ENCODE measurements around the gene SERPINE1.
"Not testable (repeated sequence)": the region's sequence is repeated elsewhere in the genome, so short reads cannot be mapped to it uniquely, and the experiment has no call there.

The SERPINE1 gene

DNA sequence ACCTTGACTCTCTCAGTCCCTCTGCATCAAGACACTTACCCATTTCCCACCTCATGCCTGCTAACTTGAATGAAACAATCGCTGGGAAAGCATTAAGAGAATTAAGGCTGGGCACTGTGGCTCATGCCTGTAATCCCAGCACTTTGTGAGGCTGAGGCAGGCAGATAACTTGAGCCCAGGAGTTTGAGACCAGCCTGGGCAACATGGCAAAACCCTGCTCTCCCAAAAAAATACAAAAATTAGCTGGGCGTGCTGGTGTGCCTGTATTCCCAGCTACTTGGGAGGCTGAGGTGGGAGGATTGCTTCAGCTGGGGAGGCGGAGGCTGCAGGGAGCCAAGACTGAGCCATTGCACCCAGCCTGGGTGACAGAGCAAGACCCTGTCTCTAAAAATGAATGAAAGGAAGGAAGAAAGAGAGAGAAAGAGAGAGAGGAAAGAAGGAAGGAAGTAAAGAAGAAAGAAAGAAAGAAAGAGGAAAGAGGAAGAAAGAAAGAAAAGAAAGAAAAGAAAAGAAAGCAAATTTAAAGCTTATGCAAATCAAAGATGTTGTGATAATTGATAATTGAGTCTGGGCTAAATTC, 646 bp downstream of the SERPINE1 start:
- Mint-ChIP-seq H3K4me3 (no peak overlapping the region), H3K27me3 (peaks cover 76% of the 10 kb centered on the region), H3K27ac (no peak overlapping the region), H3K36me3 (no peaks in the 10 kb centered on the region), H3K4me1 (peaks cover 36% of the 10 kb centered on the region), H3K9me3 (no peaks in the 10 kb centered on the region)
- ATAC-seq = no peak

DNA sequence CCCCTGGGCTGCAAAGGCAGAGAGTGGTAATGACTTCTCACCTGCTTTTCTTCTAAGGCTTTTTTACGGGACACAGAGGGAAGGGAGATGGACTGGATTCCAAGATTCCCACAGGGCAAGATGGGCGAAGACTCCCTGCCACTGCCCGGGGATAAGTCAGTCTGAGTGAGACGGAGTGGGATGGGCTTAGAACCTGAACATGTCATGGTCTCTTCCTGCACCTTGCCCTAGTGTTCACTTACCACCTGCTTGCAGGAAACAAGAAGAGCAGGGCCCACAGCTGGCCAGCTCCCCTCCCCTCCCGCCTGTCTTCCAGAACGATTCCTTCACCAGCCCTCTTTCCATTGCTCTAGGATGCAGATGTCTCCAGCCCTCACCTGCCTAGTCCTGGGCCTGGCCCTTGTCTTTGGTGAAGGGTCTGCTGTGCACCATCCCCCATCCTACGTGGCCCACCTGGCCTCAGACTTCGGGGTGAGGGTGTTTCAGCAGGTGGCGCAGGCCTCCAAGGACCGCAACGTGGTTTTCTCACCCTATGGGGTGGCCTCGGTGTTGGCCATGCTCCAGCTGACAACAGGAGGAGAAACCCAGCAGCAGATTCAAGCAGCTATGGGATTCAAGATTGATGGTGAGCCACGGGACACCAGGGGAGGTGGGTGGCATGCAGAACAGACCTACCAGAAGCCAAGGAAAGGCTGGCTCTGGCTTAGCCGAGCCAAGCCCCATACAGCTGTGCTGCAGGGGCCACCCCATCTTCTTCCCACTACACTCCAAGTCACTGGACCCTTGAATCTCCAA, 1.3 kb downstream of the SERPINE1 start:
- no peak overlapping the region for H3K27ac Mint-ChIP-seq
- H3K4me1 Mint-ChIP-seq = peaks cover 33% of the 10 kb centered on the region
- H3K36me3 Mint-ChIP-seq = no peaks in the 10 kb centered on the region
- H3K4me3 Mint-ChIP-seq = no peak overlapping the region
- H3K9me3 Mint-ChIP-seq = no peaks in the 10 kb centered on the region
- ATAC-seq = no peak
- peaks cover 73% of the 10 kb centered on the region for H3K27me3 Mint-ChIP-seq

DNA sequence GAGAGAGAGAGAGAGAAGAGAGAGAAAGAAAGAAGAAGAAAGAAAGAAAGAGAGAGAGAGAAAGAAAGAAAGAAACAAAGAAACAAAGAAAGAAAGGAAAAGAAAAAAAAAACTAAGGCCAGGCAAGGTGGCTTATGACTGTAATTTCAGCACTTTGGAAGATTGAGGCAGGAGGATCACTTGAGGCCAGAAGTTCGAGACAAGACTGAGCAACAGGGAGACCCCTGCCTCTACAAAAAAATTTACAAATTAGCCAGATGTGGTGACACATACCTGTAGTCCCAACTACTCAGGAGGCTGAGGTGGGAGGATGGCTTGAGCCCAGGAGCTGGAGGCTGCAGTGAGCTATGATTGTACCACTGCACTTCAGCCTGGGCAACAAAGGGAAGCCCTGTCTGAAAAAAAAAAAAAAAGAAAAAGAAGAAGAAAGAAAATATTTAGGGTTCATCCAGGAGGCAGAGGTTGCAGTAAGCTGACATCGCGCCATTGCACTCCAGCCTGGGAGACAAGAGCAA, 2.8 kb downstream of the SERPINE1 start:
- Mint-ChIP-seq H3K4me3 (no peak overlapping the region), H3K36me3 (no peaks in the 10 kb centered on the region), H3K27ac (no peak overlapping the region), H3K9me3 (no peaks in the 10 kb centered on the region), H3K4me1 (peaks cover 38% of the 10 kb centered on the region), H3K27me3 (peaks cover 75% of the 10 kb centered on the region)
- ATAC-seq = no peak

DNA sequence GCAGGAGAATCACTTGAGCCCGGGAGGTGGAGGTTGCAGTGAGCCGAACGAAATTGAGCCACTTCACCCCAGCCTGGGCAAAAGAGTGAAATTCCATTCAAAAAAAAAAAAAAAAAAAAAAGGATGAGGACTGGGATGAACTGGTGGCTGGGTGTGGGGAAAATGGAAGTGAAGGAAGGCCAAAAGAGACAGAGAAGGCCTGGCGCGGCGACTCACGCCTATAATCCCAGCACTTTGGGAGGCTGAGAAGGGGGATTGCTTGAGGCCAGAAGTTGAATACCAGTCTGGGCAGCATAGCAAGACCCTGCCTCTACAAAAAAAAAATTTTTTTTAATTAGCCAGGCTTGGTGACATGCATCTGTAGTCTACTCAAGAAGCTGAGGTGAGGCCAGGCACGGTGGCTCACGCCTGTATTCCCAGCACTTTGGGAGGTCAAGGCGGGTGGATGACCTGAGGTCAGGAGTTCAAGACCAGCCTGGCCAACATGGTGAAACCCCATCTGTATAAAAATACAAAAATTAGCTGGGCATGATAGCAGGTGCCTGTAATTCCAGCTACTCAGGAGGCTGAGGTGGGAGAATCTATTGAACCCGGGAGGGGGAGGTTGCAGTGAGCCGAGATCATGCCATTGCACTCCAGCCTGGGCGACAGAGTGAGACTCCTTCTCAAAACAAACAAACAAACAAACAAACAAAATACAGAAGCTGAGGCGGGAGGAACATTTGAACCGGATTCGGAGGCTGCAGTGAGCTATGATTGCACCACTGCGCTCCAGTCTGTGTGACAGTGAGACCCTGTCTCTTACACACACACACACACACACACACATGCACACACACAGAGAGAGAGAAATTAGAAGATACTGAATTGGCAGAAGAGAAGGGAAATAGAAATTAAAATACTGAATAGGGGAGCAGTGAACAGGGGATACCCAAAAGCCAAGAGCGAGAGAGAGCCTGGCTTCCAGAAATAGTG, 6.0 kb downstream of the SERPINE1 start:
- not testable (repeated sequence) for H3K9me3 Mint-ChIP-seq, H3K27ac Mint-ChIP-seq, ATAC-seq, H3K36me3 Mint-ChIP-seq, H3K4me3 Mint-ChIP-seq
- H3K27me3 Mint-ChIP-seq = peaks cover 82% of the 10 kb centered on the region
- H3K4me1 Mint-ChIP-seq = peaks cover 26% of the 10 kb centered on the region

DNA sequence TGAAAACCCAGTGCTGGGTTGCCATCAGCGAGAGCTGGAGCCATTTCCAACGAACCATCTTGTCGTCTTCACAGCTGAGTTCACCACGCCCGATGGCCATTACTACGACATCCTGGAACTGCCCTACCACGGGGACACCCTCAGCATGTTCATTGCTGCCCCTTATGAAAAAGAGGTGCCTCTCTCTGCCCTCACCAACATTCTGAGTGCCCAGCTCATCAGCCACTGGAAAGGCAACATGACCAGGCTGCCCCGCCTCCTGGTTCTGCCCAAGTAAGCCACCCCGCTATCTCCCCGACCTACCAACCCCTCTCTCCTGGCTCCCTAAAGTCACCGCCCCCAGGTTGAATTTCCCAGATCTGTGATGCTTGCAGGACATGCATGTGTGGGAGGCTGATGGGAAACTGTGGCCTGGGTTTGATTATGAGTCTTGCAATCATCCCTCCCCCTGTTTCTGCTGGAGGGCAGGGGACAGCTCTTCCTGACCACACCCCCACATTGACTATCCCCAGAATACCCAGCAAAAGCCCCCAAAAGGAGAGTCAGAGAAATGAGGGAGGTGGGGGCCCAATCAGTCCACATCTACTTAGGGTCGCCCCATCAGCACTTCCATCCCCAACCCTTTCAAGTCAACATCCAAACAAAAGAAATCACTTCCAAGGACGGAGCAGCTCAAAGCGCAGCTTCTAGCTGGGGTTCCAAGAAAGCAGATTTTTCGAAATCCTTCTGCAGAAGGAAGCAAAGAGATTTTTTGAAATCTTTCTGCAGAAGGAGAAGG, 6.9 kb downstream of the SERPINE1 start:
- Mint-ChIP-seq H3K27me3 (peaks cover 78% of the 10 kb centered on the region), H3K9me3 (no peaks in the 10 kb centered on the region), H3K4me3 (no peak overlapping the region), H3K4me1 (peaks cover 33% of the 10 kb centered on the region), H3K27ac (no peak overlapping the region), H3K36me3 (no peaks in the 10 kb centered on the region)
- no peak for ATAC-seq

DNA sequence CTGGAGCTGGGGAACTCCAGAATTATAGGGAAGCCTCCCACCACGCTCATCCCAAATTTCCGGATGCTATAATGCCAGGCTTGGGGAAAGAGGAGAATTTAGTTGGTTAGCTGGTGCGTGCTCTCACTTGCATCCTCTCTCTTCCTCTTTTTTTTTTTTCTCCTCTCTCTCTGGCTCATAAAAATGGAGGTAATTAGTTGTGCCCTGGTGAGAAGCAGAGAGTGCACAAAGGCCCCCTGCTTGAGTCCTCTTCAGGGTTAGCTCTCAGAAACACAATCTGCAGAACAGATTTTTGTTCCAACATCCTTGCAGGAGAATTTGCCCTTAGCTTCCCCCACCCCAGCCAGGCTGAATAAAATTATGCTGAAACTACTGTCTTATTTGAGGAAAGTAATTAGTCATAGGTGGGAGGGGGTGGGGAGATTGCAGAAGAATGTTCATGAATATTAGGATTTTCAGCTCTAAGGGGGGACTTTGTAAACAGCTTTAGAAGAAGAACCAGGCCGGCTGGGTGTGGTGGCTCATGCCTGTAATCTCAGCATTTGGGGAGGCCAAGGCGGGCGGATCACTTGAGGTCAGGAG, 7.6 kb downstream of the SERPINE1 start:
- H3K4me1 Mint-ChIP-seq = peaks cover 33% of the 10 kb centered on the region

DNA sequence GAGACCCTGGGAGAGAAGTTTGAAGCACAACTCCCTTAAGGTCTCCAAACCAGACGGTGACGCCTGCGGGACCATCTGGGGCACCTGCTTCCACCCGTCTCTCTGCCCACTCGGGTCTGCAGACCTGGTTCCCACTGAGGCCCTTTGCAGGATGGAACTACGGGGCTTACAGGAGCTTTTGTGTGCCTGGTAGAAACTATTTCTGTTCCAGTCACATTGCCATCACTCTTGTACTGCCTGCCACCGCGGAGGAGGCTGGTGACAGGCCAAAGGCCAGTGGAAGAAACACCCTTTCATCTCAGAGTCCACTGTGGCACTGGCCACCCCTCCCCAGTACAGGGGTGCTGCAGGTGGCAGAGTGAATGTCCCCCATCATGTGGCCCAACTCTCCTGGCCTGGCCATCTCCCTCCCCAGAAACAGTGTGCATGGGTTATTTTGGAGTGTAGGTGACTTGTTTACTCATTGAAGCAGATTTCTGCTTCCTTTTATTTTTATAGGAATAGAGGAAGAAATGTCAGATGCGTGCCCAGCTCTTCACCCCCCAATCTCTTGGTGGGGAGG, 10.8 kb downstream of the SERPINE1 start:
- Mint-ChIP-seq H3K27ac (peak overlapping the region; percentile 76), H3K4me3 (no peak overlapping the region), H3K36me3 (no peaks in the 10 kb centered on the region), H3K4me1 (peaks cover 33% of the 10 kb centered on the region), H3K27me3 (peaks cover 60% of the 10 kb centered on the region), H3K9me3 (no peaks in the 10 kb centered on the region)
- ATAC-seq = no peak

More for the DNA sequence above, 7.6 kb downstream of the SERPINE1 start:
- Mint-ChIP-seq H3K27me3 (peaks cover 75% of the 10 kb centered on the region), H3K4me3 (no peak overlapping the region), H3K9me3 (no peaks in the 10 kb centered on the region), H3K27ac (peak overlapping the region; percentile 41), H3K36me3 (no peaks in the 10 kb centered on the region)
- no peak for ATAC-seq

DNA sequence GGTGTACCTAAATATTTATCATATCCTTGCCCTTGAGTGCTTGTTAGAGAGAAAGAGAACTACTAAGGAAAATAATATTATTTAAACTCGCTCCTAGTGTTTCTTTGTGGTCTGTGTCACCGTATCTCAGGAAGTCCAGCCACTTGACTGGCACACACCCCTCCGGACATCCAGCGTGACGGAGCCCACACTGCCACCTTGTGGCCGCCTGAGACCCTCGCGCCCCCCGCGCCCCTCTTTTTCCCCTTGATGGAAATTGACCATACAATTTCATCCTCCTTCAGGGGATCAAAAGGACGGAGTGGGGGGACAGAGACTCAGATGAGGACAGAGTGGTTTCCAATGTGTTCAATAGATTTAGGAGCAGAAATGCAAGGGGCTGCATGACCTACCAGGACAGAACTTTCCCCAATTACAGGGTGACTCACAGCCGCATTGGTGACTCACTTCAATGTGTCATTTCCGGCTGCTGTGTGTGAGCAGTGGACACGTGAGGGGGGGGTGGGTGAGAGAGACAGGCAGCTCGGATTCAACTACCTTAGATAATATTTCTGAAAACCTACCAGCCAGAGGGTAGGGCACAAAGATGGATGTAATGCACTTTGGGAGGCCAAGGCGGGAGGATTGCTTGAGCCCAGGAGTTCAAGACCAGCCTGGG, 11.4 kb downstream of the SERPINE1 start:
- Mint-ChIP-seq H3K4me3 (peak overlapping the region; percentile 74), H3K36me3 (no peaks in the 10 kb centered on the region), H3K9me3 (no peaks in the 10 kb centered on the region), H3K4me1 (peaks cover 35% of the 10 kb centered on the region), H3K27ac (peak overlapping the region; percentile 76), H3K27me3 (peaks cover 66% of the 10 kb centered on the region)
- peak; percentile 94 for ATAC-seq

DNA sequence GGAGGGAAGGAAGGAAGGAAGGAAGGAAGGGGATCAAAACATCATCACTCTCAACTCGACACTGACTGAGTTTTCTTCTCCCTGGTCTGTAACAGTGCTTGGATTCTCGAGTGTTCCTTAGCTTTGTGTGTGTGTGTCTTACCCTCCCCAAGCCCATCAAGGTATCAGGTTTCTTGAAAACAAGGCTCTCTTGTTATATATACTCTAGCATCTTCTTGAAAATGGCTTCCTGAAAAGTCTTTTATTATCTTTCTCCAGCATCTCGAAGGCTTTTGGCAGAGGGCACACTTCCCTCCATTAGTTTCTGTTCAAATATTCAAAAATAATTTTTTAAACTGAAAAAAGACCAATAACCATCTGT, 13.4 kb downstream of the SERPINE1 start:
- Mint-ChIP-seq H3K9me3 (no peaks in the 10 kb centered on the region), H3K27ac (no peak overlapping the region), H3K4me1 (peaks cover 23% of the 10 kb centered on the region), H3K27me3 (peaks cover 66% of the 10 kb centered on the region), H3K36me3 (no peaks in the 10 kb centered on the region), H3K4me3 (no peak overlapping the region)
- ATAC-seq = no peak

DNA sequence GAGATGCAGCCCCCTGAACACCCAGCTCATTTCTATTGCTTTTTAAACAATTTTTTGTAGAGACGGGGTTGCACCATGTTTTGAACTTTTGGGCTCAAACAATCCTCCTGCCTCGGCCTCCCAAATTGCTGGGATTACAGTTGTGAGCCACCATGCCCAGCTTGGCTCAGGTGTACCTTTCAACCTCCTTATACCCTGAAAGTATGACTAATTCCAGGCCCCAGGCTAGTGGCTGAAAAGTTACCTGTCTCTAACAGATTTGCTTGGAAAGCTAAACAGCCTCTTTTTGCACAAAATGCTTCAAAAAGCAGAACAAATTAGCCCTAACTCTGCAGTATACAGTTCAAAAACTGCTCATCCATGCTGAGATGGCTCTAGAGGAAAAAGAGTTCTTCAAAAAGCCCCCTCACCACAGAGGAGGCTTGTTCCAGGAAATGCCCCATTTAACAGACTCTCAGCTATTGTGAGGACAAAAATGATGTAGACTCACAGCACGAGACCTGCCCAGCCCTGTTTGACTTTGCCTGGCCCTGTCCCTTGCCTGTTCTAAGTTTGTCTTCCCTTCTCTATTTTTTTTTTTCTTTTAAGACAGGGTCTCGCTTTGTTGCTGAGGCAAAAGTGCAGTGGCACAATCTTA, 14.0 kb downstream of the SERPINE1 start:
- no peak overlapping the region for H3K27ac Mint-ChIP-seq
- no peaks in the 10 kb centered on the region for H3K36me3 Mint-ChIP-seq
- H3K27me3 Mint-ChIP-seq = peaks cover 66% of the 10 kb centered on the region
- no peak for ATAC-seq
- H3K9me3 Mint-ChIP-seq = no peaks in the 10 kb centered on the region
- H3K4me3 Mint-ChIP-seq = no peak overlapping the region
- H3K4me1 Mint-ChIP-seq = peaks cover 20% of the 10 kb centered on the region

DNA sequence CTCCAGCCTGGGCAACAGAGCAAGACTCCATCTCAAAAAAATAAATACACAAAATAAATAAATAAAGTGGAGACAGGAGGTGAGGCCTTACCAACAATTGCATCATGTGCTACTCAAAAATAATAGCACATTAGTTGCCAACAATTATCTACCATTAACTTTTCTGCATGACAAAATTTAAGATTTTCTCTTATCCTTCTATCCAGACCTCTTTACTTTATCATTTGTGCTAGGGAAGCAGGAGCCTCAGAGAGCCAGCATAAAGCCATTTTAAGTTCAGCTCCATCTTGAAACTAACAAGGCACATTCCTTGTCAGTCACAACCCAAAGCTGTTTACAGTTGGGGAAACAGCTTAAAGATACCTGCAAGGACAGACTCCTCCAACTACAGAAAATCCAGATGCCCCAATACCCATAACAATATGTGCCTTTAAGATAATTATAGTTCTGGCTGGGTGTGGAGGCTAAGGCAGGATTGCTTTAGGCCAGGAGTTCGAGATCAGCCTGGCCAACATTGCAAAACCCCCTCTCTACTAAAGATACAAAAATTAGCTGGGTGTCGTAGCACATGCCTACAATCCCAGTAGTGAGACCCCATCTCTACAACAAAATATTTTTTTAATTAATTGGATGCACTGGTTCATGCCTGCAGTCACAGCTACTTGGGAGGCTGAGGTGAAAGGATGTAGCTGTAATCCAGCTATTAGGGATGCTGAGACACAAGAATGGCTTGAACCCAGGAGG, 25.2 kb downstream of the SERPINE1 start:
- Mint-ChIP-seq H3K4me3 (no peak overlapping the region), H3K27ac (no peak overlapping the region), H3K27me3 (peaks cover 22% of the 10 kb centered on the region), H3K36me3 (peaks cover 2% of the 10 kb centered on the region), H3K4me1 (peaks cover 18% of the 10 kb centered on the region), H3K9me3 (no peaks in the 10 kb centered on the region)
- no peak for ATAC-seq

DNA sequence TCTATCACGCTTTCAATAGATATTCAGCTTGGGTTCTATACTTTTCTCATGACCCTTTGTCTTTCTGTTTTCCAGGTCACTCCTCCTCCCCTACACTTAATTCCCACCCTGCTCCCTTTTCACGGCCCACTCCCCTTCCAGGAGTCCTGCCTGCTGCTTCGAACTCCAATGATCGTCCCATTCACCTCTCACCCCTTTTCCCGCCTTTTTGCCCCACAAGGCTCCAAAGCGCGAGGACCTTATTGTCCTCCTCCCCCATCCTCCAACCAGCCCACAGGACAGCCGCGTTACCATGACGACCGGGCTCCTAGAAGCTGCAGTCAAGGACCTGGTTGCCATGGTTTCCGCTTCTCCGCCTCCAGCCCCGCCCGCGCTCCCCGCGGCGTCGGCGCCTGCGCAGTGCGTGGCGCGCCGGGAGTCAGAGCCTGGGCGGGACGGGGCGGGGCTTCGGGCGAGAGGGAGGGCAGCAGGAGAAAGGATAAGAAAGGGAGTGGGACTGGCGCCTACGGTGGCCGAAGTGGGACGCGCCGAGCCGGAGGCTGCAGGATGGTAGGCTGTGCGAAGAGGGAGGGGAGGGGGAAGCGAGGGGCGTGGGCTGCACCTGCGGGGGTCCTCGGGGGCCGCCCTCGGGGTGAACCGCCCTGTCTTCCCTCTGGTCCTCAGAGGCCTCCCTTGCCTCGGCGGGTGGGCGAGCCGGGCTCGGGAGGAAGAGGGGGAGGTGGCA, 27.2 kb downstream of the SERPINE1 start, which contains the start of gene AP1S1:
TSS of gene AP1S1 (plus strand) at position 508 of the 724 bp plus-strand sequence. CDS start at position 547, 39 bp downstream.
- H3K9me3 Mint-ChIP-seq = no peaks in the 10 kb centered on the region
- H3K4me1 Mint-ChIP-seq = peaks cover 18% of the 10 kb centered on the region
- H3K27me3 Mint-ChIP-seq = peaks cover 9% of the 10 kb centered on the region
- peak within 1 kb of the TSS; percentile 88 for H3K4me3 Mint-ChIP-seq
- H3K27ac Mint-ChIP-seq = peak within 1 kb of the TSS; percentile 11
- peaks cover 18% of the 10 kb centered on the region for H3K36me3 Mint-ChIP-seq
- ATAC-seq = peak; percentile 86

Data from stimulated activated memory B cell treated with anti-CD40 and anti-IgM and Interleukin-4, amounts not matched to agents 10 μg/mL and 1 μg/mL and 100 μg/mL, for 72 hours (primary cell).